Mucosa of descending colon (tissue), 3 donors: ENCODE data around the gene SMIM28. TPM values are rescaled to one million over a fixed set of nuclear protein-coding genes. Genes with fewer than 3 reads are reported as not detected.

Experiments used
- ATAC-seq: fragments of 200-7000 bp; cut with Tn5 transposase; one replicate; pipeline ENCODE4 v1.9.1; 2020; ENCODE audit warnings: mild to moderate bottlenecking, moderate library complexity
- DNase-seq, 3 donors: peaks; one replicate each; pipeline ENCODE4 v3.0.0-alpha.2; 2020
- H3K36me3 ChIP-seq: fragments of 200-600 bp; one replicate; pipeline ENCODE4 v1.8.0; 2021; ENCODE audit warnings: low read depth, mild to moderate bottlenecking
- H3K4me1 ChIP-seq: fragments of 200-600 bp; one replicate; pipeline ENCODE4 v1.8.0; 2021; ENCODE audit warnings: low read depth, mild to moderate bottlenecking
- H3K4me3 ChIP-seq: fragments of 200-600 bp; one replicate; pipeline ENCODE4 v1.8.0; 2021; ENCODE audit warnings: mild to moderate bottlenecking
- H3K9me3 ChIP-seq: fragments of 200-600 bp; one replicate; pipeline ENCODE4 v1.8.0; 2021; ENCODE audit warnings: mild to moderate bottlenecking
- intact Hi-C, 2 donors: fragments of 100-400 bp; cut with DNase I in 1 of 2; cut with micrococcal nuclease in 1 of 2; formaldehyde crosslinking; loops; one replicate each; pipeline versions ENCODE4 v1.11.0 to v1.11.1; 2022; cut with DNase I, micrococcal nuclease
- total RNA-seq, 3 donors: library from RNA; stranded (reverse); fragmentation: NEBNext Ultra II Directional in 2 of 3; extraction: Animal tissue kit (Norgen Biotek cat#: 25700) in 2 of 3; gene quantifications; one replicate each; pipeline versions ENCODE4 v1.2.1 to v1.2.4, GENCODE V29; 2021 to 2023
- TF ChIP-seq, protein P1 (sequence below): fragments of 200-600 bp; IDR thresholded peaks from one replicate; pipeline ENCODE4 v1.8.0; 2022; ENCODE audit warnings: antibody characterized with exemption, mild to moderate bottlenecking
- donor health status: DM: no; HTN: no; CAD: no; lungs with moderate emphysema.
- donor health status: DM: no; HTN: no; CAD: no.
- donor health status: DM: no; HTN: yes; CAD: no.

SMIM28 gene
- total RNA-seq, 3 donors from 2014 or later: 4.0 TPM; not detected in 2

DNA sequence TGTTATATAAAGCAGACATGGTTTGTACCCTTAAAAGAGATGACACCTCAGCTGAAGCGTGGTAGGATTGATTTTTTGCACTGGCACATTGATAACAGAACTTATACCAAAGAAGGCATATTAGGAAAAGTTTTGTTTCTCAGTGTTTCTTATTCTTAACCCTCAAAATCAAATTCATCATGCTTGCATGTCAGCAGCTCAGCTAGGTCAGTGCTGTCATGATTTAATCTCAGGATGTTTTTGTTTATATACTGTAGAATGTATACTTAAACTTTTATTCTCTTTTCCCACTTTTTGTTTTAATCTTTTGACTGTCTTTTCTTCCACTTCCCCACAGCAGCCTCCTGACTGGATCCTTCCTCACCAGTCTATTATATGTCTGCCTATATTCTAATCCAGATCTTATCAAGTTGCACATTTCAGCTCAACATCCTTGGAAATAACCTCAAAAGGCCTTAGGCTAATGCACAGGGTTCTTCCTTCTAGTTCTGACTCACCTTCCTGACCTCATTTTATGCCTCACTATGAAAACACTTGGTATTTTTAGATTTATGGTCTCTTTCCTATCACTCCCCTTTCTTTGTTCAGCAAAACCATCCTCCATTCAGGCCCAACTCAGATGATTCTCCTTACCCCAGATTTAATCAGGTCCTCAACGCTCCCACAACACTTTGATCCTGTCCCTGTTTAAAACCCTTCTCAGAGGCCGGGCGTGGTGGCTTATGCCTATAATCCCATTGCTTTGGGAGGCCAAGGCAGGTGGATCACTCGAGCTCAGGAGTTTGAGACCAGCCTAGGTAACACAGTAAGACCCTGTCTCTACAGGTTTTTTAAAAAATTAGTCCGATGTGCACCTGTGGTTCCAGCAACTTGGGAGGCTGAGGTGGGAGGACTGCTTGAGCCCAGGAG, 33.5 kb downstream of the SMIM28 start:
- no peak for DNase-seq
- Histone ChIP-seq H3K4me1 (peaks cover under 1% of the 10 kb centered on the region), H3K36me3 (peaks cover 13% of the 10 kb centered on the region), H3K9me3 (no peaks in the 10 kb centered on the region), H3K4me3 (no peak overlapping the region)
- intact Hi-C loops: no loop called here
- TF ChIP-seq, protein P1, sequence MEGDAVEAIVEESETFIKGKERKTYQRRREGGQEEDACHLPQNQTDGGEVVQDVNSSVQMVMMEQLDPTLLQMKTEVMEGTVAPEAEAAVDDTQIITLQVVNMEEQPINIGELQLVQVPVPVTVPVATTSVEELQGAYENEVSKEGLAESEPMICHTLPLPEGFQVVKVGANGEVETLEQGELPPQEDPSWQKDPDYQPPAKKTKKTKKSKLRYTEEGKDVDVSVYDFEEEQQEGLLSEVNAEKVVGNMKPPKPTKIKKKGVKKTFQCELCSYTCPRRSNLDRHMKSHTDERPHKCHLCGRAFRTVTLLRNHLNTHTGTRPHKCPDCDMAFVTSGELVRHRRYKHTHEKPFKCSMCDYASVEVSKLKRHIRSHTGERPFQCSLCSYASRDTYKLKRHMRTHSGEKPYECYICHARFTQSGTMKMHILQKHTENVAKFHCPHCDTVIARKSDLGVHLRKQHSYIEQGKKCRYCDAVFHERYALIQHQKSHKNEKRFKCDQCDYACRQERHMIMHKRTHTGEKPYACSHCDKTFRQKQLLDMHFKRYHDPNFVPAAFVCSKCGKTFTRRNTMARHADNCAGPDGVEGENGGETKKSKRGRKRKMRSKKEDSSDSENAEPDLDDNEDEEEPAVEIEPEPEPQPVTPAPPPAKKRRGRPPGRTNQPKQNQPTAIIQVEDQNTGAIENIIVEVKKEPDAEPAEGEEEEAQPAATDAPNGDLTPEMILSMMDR: no peak
- ATAC-seq: peak; percentile 49

DNA sequence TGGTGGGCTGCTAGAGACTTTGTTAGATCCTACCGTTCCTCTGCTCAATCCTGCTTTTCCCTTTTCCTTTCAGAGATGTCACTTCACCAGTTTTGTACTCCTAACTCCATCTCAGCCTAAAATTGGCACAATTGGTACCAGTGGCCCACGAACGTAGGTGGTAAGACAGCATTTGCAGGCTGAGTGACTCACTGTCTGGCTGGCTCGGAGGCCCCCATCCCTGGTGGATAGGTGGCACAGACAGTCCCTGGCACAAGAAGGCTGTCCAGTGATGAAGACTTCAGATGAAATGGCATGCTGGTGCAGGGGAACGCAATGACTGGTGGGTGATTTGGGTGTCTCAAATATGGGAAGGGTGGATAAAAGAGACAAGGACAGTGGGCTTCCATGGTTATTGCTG, 37.4 kb downstream of the SMIM28 start:
- H3K4me1 ChIP-seq: no peaks in the 10 kb centered on the region
- no peak overlapping the region for H3K4me3 ChIP-seq
- intact Hi-C loops: no loop called here
- TF ChIP-seq, protein P1: no peak
- DNase-seq: no peak
- no peak for ATAC-seq
- H3K36me3 ChIP-seq: peaks cover 13% of the 10 kb centered on the region
- H3K9me3 ChIP-seq: no peaks in the 10 kb centered on the region

DNA sequence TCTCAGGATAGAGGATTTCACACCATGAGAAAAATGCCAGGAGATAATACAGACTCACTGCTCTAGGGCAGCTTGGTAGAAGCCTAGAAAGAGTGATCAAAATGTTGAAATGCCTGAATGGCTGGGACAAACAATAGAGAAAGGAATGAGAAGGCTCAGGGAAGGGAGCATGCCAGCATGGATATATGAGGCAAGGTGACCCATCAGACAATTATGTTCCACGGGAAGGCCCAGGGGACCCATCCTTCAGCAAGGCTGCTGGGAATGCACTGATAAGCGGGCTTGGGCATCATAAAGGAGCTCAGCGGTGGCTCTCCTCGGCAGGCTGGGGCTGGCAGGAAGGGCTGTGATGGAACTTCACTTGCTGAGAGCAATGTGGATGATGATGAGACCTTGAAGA, 38.5 kb downstream of the SMIM28 start:
- peaks cover 13% of the 10 kb centered on the region for H3K36me3 ChIP-seq
- DNase-seq (no peak), ATAC-seq (no peak)
- no peaks in the 10 kb centered on the region for H3K4me1 ChIP-seq
- no peaks in the 10 kb centered on the region for H3K9me3 ChIP-seq
- intact Hi-C loops: no loop called here
- TF ChIP-seq, protein P1: no peak
- no peak overlapping the region for H3K4me3 ChIP-seq

DNA sequence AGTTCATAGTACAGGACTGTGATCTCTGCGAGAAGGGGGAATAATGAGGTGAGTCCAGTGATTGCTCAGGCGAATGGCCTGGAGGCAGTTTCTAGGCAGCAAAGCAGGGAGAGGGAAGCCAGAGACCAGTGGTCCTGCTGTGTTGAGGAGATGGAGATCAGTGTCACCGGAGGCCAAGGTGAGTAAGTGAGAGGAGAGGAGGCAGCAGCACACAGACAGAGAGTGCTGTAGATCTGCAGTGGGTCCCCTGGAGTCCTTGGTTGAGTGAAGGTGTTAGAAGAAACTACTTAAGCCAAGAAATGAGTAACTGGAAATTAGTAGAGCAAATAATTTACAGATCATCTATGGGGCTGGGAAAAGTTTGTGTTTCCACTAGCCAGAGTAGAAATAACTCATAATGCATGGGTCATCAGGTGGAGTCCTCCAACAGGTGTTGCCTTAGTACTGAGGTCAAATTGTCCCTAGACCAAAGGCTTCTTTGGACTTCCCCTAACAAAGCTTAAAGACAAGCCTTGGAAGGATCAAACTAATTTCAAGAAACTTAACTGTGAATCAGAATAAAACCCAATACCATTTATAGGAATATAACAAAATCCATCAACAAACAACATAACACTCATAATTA, 39.9 kb downstream of the SMIM28 start:
- TF ChIP-seq, protein P1: no peak
- DNase-seq: no peak
- ATAC-seq: no peak
- H3K36me3 ChIP-seq: peaks cover 5% of the 10 kb centered on the region
- no peaks in the 10 kb centered on the region for H3K9me3 ChIP-seq
- intact Hi-C loops: no loop called here
- no peaks in the 10 kb centered on the region for H3K4me1 ChIP-seq
- no peak overlapping the region for H3K4me3 ChIP-seq

DNA sequence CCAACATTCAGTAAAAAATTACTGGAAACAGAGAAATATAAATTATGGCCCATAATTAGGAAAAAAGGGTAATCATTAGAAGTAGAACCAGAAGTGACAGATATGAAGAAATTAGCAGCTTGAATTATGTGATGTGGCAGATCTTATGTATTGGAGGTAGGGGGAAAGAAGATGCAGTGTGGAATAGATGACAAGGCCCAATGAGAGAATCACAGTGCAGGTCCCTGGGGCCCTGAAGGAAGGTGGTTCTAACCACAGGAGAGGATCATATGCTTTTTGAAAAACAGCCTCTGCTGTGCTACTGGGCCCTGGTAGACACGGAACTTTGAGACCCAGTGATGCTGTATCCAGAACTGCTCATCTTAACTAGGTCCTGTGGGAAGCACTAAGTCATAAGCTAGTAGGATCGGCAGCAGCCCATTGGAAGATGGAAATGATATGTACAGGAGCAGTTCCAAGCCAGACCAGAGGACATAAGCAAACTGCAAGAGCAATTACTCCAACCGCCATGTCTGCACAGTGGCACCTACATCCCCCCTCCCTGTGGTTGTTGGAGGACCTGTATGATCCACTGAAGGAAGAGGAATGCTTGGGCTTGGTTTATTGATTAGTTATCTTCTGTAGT, 40.5 kb downstream of the SMIM28 start:
- Histone ChIP-seq H3K36me3 (no peaks in the 10 kb centered on the region), H3K4me3 (no peak overlapping the region), H3K9me3 (no peaks in the 10 kb centered on the region), H3K4me1 (no peaks in the 10 kb centered on the region)
- ATAC-seq (no peak), DNase-seq (no peak)
- TF ChIP-seq, protein P1: no peak
- intact Hi-C loops: no loop called here
